AG04450 (cell line): ENCODE measurements around the gene CCDC34. TPM values are rescaled to one million over a fixed set of nuclear protein-coding genes. Genes with fewer than 3 reads are reported as not detected.
"Not testable (repeated sequence)": the region's sequence is repeated elsewhere in the genome, so short reads cannot be mapped to it uniquely, and the experiment has no call there.

Source experiments
- CTCF ChIA-PET: fragments of 300-600, 350-600 bp; formaldehyde crosslinking; extraction: SDS; loops from one replicate; lab custom pipeline; 2022; ENCODE audit warnings: antibody characterized with exemption, inconsistent platforms; lab: Charles Lee
- POLR2A ChIA-PET: fragments of 350-600 bp; formaldehyde crosslinking; extraction: SDS; loops from one replicate; lab custom pipeline; 2021; ENCODE audit warnings: antibody characterized with exemption, inconsistent platforms; lab: Yijun Ruan, JAX
- DNase-seq: peaks from one replicate; pipeline ENCODE4 v3.0.0-alpha.2; 2011; ENCODE audit warnings: low read depth, low spot score
- H3K27ac ChIP-seq: one replicate; pipeline ENCODE4 v1.5.1; 2012; ENCODE audit warnings: low read depth, low read length, control low read depth
- H3K27me3 ChIP-seq: one replicate; pipeline ENCODE4 v1.6.0; 2012; ENCODE audit warnings: low read length; ENCODE audit not compliant: control insufficient read depth, insufficient read depth
- H3K4me3 ChIP-seq: 2 replicates; pipeline ENCODE4 v1.5.1; 2011; ENCODE audit warnings: mild to moderate bottlenecking, low read depth, low read length, control low read depth
- H3K9me3 ChIP-seq: 2 replicates; pipeline ENCODE4 v1.5.1; 2012; ENCODE audit warnings: low read length; ENCODE audit not compliant: control insufficient read depth, insufficient read depth
- CTCF ChIP-seq: IDR thresholded peaks from 2 replicates; pipeline ENCODE4 v1.5.1; 2011; ENCODE audit warnings: low read depth, low read length, control low read depth, inconsistent platforms
- polyA plus RNA-seq: library from polyadenylated mRNA; depleted of rRNA; stranded (reverse); fragments of >200 nt; gene quantifications from 2 replicates; pipeline ENCODE4 v1.2.3, GENCODE V29; 2011

CCDC34 gene
- polyA plus RNA-seq, 1 experiment, result 3.9 TPM

- no peak for TF ChIP-seq CTCF
- H3K4me3 ChIP-seq, result no peak overlapping the region
- no peaks in the 10 kb centered on the region for H3K27me3 ChIP-seq
- no peak for DNase-seq
- ChIA-PET CTCF (interaction anchor here (1.8 kb wide), 1 partner anchor 52 kb away, joined by 6 read pairs; no protein-coding TSS in a partner anchor), POLR2A (no interaction called here)
- H3K9me3 ChIP-seq, result no peaks in the 10 kb centered on the region
- H3K27ac ChIP-seq, result no peak overlapping the region
Measured at GRCh38 chr11:27347359-27348339, 15.4 kb downstream of the CCDC34 start.

GRCh38 chr11:27339941-27340340, 23.1 kb downstream of the CCDC34 start:
- Histone ChIP-seq H3K9me3 (no peaks in the 10 kb centered on the region), H3K4me3 (no peak overlapping the region), H3K27ac (no peak overlapping the region), H3K27me3 (no peaks in the 10 kb centered on the region)
- no peak for DNase-seq
- TF ChIP-seq CTCF, result no peak
- CTCF ChIA-PET, result interaction anchor here (1.1 to 1.4 kb wide), 2 partner anchors 44 to 159 kb away, joined by 3 to 7 read pairs; no protein-coding TSS in a partner anchor
- POLR2A ChIA-PET, result no interaction called here

- H3K27me3 ChIP-seq, H3K27ac ChIP-seq, H3K4me3 ChIP-seq, POLR2A ChIA-PET, CTCF ChIA-PET, H3K9me3 ChIP-seq, DNase-seq: not testable (repeated sequence)
Measured at GRCh38 chr11:27334764-27335163, 28.3 kb downstream of the CCDC34 start.

- no peak for TF ChIP-seq CTCF
- POLR2A ChIA-PET, result no interaction called here
- no peaks in the 10 kb centered on the region for H3K27me3 ChIP-seq
Measured at GRCh38 chr11:27331981-27332380, 31.0 kb downstream of the CCDC34 start.

GRCh38 chr11:27330633-27331270, 32.3 kb downstream of the CCDC34 start:
- ChIA-PET CTCF (interaction anchor here (1.6 kb wide), 1 partner anchor 35 kb away, joined by 8 read pairs; no protein-coding TSS in a partner anchor), POLR2A (no interaction called here)
- H3K4me3 ChIP-seq, result no peak overlapping the region
- no peak overlapping the region for H3K27ac ChIP-seq
- H3K27me3 ChIP-seq, result no peaks in the 10 kb centered on the region
- DNase-seq, result no peak
- H3K9me3 ChIP-seq, result no peaks in the 10 kb centered on the region
- no peak for TF ChIP-seq CTCF

More at GRCh38 chr11:27331981-27332380, 31.0 kb downstream of the CCDC34 start:
- Histone ChIP-seq H3K27ac (no peak overlapping the region), H3K4me3 (no peak overlapping the region), H3K9me3 (no peaks in the 10 kb centered on the region)
- CTCF ChIA-PET, result no interaction called here
- no peak for DNase-seq
